ENCODE measurements around the gene ZFHX3.

The ZFHX3 gene

GRCh38 chr16:72924927-72925630, 122.8 kb downstream of the ZFHX3 start:
- no peak for DNase-seq (ENCODE audit: low read depth)
- in situ Hi-C loops (cut with HindIII; ENCODE audit: low sequenced_read_pairs), result no loop called here
- no peak overlapping the region for H3K4me3 ChIP-seq (ENCODE audit: low read depth, low read length)
- TF ChIP-seq, protein P1, sequence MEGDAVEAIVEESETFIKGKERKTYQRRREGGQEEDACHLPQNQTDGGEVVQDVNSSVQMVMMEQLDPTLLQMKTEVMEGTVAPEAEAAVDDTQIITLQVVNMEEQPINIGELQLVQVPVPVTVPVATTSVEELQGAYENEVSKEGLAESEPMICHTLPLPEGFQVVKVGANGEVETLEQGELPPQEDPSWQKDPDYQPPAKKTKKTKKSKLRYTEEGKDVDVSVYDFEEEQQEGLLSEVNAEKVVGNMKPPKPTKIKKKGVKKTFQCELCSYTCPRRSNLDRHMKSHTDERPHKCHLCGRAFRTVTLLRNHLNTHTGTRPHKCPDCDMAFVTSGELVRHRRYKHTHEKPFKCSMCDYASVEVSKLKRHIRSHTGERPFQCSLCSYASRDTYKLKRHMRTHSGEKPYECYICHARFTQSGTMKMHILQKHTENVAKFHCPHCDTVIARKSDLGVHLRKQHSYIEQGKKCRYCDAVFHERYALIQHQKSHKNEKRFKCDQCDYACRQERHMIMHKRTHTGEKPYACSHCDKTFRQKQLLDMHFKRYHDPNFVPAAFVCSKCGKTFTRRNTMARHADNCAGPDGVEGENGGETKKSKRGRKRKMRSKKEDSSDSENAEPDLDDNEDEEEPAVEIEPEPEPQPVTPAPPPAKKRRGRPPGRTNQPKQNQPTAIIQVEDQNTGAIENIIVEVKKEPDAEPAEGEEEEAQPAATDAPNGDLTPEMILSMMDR (IDR thresholded peaks at IDR 0.05; ENCODE audit: low read depth, low read length, missing control alignments), result no peak

- in situ Hi-C loops (cut with HindIII; ENCODE audit: low sequenced_read_pairs), result no loop called here
- DNase-seq (ENCODE audit: low read depth), result no peak
- no peak overlapping the region for H3K4me3 ChIP-seq (ENCODE audit: low read depth, low read length)
- TF ChIP-seq, protein P1 (IDR thresholded peaks at IDR 0.05; ENCODE audit: low read depth, low read length, missing control alignments), result no peak
Observed at GRCh38 chr16:72924537-72924926, 123.4 kb downstream of the ZFHX3 start.

DNA sequence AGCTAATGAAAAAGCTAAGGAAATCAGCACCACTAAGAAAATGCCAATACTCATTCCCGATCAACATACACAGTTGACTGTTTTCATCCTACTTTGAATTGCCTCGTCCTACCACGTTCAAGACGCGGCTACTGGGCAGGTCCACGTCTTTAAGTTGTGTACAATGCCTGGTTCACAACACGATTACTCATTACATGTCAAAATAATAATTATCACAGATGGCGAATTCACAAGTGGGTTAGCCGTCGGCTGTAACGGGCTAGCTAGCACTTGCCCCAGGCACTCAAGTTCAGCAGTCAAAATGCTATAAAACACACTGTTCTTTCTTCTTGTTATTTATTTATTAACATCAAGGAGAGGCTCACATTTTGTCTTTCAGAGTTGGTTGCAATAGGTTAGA, 124.2 kb downstream of the ZFHX3 start:
- no peak for DNase-seq (ENCODE audit: low read depth)
- TF ChIP-seq, protein P1 (IDR thresholded peaks at IDR 0.05; ENCODE audit: low read depth, low read length, missing control alignments), result no peak
- in situ Hi-C loops (cut with HindIII; ENCODE audit: low sequenced_read_pairs), result no loop called here
- no peak overlapping the region for H3K4me3 ChIP-seq (ENCODE audit: low read depth, low read length)

GRCh38 chr16:72922714-72923113, 125.2 kb downstream of the ZFHX3 start:
- TF ChIP-seq, protein P1 (IDR thresholded peaks at IDR 0.05; ENCODE audit: low read depth, low read length, missing control alignments), result no peak
- in situ Hi-C loops (cut with HindIII; ENCODE audit: low sequenced_read_pairs), result no loop called here
- no peak overlapping the region for H3K4me3 ChIP-seq (ENCODE audit: low read depth, low read length)
- no peak for DNase-seq (ENCODE audit: low read depth)

GRCh38 chr16:72921620-72922019, 126.3 kb downstream of the ZFHX3 start:
- no peak for DNase-seq (ENCODE audit: low read depth)
- in situ Hi-C loops (cut with HindIII; ENCODE audit: low sequenced_read_pairs), result no loop called here
- TF ChIP-seq, protein P1 (IDR thresholded peaks at IDR 0.05; ENCODE audit: low read depth, low read length, missing control alignments), result no peak
- H3K4me3 ChIP-seq (ENCODE audit: low read depth, low read length), result peak overlapping the region; percentile 33

DNA sequence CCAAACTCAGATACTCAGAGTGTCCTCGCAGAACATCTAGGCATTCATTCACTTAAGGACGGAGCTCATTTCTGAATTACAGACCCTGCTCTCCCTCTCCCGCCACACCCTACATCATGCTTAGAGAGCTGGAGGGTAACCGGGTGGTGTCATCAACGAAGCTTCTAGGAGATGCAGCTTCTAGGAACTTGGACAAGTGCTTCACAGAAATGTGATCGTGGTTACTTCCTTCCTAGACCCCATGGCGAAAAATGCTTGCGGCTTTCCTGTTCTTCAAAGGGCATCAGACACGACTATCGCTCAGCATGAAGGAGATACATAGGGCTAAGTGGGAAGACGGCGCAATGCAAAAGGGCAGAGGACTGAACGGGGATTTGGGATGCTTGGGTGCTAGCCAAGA, 126.8 kb downstream of the ZFHX3 start:
- in situ Hi-C loops (cut with HindIII; ENCODE audit: low sequenced_read_pairs), result no loop called here
- TF ChIP-seq, protein P1 (IDR thresholded peaks at IDR 0.05; ENCODE audit: low read depth, low read length, missing control alignments), result no peak
- peak overlapping the region; percentile 33 for H3K4me3 ChIP-seq (ENCODE audit: low read depth, low read length)
- no peak for DNase-seq (ENCODE audit: low read depth)

Data from astrocyte of the cerebellum (primary cell).